Activated T-helper 1 cell treated with anti-CD3 and anti-CD28 coated beads, Interleukin-12 subunit alpha, Interleukin-12 subunit beta, Interleukin-2, Interleukin-4 antibody, amounts not matched to agents 30 ng/mL and 10 ng/mL and 1 ng/mL, durations not matched to agents 14 hours and 24 hours and 36 hours (primary cell): ENCODE results near the gene IGSF10. TPM values are rescaled to one million over a fixed set of nuclear protein-coding genes. Genes with fewer than 3 reads are reported as not detected.

Source experiments
- DNase-seq: peaks from one replicate; pipeline ENCODE4 v3.0.0; 2021; ENCODE audit warnings: low spot score
- H3K27ac Mint-ChIP-seq: one replicate; pipeline ENCODE4 v1.8.0; 2021; ENCODE audit warnings: mild to moderate bottlenecking, mixed read lengths
- H3K27me3 Mint-ChIP-seq: one replicate; pipeline ENCODE4 v1.8.0; 2022; ENCODE audit warnings: mild to moderate bottlenecking, moderate library complexity, mixed read lengths; ENCODE audit not compliant: insufficient read depth
- H3K36me3 Mint-ChIP-seq: one replicate; pipeline ENCODE4 v1.8.0; 2021; ENCODE audit warnings: low read depth, mixed read lengths
- H3K4me1 Mint-ChIP-seq: one replicate; pipeline ENCODE4 v1.8.0; 2021; ENCODE audit warnings: low read depth, mixed read lengths
- H3K4me3 Mint-ChIP-seq: one replicate; pipeline ENCODE4 v1.8.0; 2021; ENCODE audit warnings: mild to moderate bottlenecking, moderate library complexity, mixed read lengths
- H3K9me3 Mint-ChIP-seq: one replicate; pipeline ENCODE4 v1.8.0; 2021; ENCODE audit warnings: mixed read lengths
- intact Hi-C: fragments of 100-400 bp; cut with micrococcal nuclease; formaldehyde crosslinking; loops from one replicate; pipeline ENCODE4 v1.15.1; 2024
- total RNA-seq: library from RNA; stranded (reverse); gene quantifications from 2 replicates; pipeline ENCODE4 v1.2.3, GENCODE V29; 2022

The IGSF10 gene
- total RNA-seq, 1 donor from 2014 or later, result not detected

DNA sequence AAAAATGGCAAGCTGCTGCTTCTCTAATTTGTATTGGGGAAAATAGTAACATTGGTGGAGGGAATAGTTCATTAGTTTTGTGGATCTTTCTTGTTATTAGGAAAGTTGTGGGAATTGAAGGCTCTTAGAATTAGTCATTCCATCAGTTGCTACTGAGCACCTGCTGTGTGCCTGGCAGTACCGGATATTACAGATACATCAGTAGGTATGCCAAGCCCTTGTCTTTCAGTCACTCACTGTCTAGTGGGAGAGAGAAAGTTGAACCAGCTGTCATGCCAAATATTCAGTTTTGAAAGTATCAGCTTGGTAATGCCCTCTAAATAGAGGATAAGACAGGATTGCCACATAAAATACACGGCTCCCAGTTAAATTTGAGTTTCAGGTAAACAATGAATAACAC is 32.5 kb downstream of the IGSF10 start:
- Mint-ChIP-seq H3K9me3 (no peaks in the 10 kb centered on the region), H3K27ac (no peak overlapping the region), H3K4me3 (no peak overlapping the region), H3K4me1 (no peaks in the 10 kb centered on the region), H3K36me3 (no peaks in the 10 kb centered on the region), H3K27me3 (peaks cover 2% of the 10 kb centered on the region)
- intact Hi-C loops, result no loop called here
- no peak for DNase-seq

DNA sequence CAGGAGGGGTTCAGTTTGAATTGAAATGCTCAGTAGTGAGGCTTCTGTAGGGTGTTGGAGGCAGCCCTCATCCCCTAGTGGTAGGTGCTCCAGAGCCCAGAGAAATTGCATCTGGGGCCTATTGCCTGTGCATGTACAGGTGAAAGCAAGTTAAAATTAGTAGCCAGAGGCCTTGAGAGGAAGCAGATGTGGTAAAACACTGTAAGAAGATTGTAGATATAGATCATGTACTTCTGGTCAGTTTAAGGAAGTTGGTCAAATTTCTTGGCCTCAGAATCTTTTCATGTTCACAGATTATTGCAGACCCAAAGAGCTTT is 34.6 kb downstream of the IGSF10 start:
- intact Hi-C loops, result no loop called here
- no peak for DNase-seq
- Mint-ChIP-seq H3K27ac (no peak overlapping the region), H3K4me3 (no peak overlapping the region), H3K9me3 (no peaks in the 10 kb centered on the region), H3K27me3 (peaks cover 2% of the 10 kb centered on the region), H3K36me3 (no peaks in the 10 kb centered on the region), H3K4me1 (no peaks in the 10 kb centered on the region)

DNA sequence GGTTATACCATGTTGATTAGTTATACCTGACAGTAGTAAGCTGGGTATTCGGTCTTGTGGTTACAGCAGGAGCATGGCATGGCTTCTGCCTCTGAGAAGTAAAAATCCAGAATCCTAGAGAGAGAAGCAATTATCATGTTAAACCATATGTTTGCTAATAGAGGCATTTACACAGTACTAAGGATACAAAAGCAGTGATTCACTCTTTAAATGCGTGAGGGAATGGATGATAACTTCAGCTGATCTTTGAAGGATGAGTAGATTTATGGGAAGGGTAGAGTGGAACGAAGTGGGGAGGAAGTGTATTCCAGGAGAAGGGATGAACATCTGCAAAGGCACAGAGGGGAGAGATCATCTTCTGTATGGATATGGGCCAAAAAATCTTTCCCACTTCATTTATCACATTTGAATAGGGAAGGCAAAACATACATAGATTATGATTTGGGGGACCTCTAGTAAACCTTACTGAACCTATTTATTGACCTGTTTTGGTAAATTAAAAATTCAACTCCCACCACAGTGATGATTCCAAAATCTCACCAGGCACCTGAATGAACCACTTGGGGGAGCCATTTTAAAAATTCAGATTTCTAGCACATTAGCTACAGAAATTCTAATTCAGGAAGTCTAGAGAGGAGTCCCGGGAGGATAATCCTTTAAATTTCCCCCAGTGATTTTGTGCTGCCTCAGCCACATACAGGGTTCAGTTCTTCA is 35.1 kb downstream of the IGSF10 start:
- intact Hi-C loops, result no loop called here
- DNase-seq, result no peak
- Mint-ChIP-seq H3K36me3 (no peaks in the 10 kb centered on the region), H3K9me3 (no peaks in the 10 kb centered on the region), H3K27ac (no peak overlapping the region), H3K4me3 (no peak overlapping the region), H3K27me3 (peaks cover 2% of the 10 kb centered on the region), H3K4me1 (no peaks in the 10 kb centered on the region)

DNA sequence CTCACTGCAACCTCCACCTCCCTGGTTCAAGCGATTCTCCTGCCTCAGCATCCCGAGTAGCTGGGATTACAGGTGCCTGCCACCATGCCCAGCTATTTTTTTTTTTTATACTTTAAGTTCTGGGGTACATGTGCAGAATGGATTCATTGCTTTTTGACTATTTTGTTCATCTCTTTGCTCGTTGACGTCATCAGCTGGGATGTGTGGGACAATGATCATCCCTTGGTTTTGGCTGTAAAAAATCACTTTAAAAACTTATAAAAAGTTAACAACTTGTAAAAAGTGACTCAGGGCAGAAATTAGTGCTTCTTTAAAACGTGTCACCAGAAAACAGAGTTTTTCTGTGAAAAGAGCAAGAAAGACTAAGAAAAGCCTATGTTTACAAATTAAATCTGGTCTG is 37.8 kb downstream of the IGSF10 start:
- Mint-ChIP-seq H3K4me1 (no peaks in the 10 kb centered on the region), H3K27ac (no peak overlapping the region), H3K27me3 (no peaks in the 10 kb centered on the region), H3K9me3 (no peaks in the 10 kb centered on the region), H3K4me3 (no peak overlapping the region), H3K36me3 (no peaks in the 10 kb centered on the region)
- intact Hi-C loops, result no loop called here
- no peak for DNase-seq

DNA sequence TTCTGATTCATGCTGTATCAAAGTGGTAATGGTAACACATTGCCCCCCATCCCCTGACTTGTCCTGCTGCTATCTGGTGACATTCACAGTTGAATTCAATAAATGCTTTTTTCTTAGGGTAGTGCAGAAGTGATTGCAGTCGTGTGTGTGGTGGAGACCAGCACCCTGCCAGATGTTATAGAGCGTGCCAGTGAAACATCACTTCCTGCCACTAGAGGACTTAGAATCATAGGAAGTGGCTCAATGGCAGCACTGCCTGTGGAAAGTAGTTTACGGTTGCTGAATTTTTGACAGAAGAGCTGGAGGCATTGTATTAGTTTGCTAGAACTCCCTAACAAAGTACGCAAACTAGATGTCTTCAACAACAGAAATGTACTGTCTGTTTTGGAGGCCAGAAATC is 38.9 kb downstream of the IGSF10 start:
- H3K36me3 Mint-ChIP-seq, result no peaks in the 10 kb centered on the region

DNA sequence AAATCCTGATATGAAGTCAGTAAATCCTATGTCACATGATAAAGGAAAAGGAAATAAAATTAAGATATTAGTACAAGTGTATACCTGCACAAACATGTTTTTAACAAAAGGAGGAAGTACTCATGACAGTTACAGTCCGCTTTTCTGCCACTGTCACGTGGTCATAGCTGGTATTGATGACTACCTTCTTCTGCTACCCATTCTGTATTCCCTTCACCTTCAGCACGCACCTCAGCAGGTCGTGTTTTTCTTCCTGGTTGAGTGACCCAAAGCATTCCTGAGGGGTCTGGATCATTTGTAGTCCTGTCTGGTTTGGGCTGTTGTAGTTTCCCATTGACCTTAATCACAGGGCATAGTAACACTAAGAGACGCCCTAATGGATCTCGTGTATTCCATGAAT is 41.1 kb downstream of the IGSF10 start:
- no peak overlapping the region for H3K4me3 Mint-ChIP-seq
- H3K36me3 Mint-ChIP-seq, result no peaks in the 10 kb centered on the region
- DNase-seq, result no peak
- peaks cover 1% of the 10 kb centered on the region for H3K27me3 Mint-ChIP-seq
- H3K4me1 Mint-ChIP-seq, result no peaks in the 10 kb centered on the region
- intact Hi-C loops, result no loop called here
- H3K27ac Mint-ChIP-seq, result no peak overlapping the region
- H3K9me3 Mint-ChIP-seq, result no peaks in the 10 kb centered on the region

More for the DNA sequence above, 38.9 kb downstream of the IGSF10 start:
- no peaks in the 10 kb centered on the region for H3K4me1 Mint-ChIP-seq
- no peak overlapping the region for H3K27ac Mint-ChIP-seq
- DNase-seq, result no peak
- intact Hi-C loops, result no loop called here
- H3K27me3 Mint-ChIP-seq, result no peaks in the 10 kb centered on the region
- no peaks in the 10 kb centered on the region for H3K9me3 Mint-ChIP-seq
- H3K4me3 Mint-ChIP-seq, result no peak overlapping the region

DNA sequence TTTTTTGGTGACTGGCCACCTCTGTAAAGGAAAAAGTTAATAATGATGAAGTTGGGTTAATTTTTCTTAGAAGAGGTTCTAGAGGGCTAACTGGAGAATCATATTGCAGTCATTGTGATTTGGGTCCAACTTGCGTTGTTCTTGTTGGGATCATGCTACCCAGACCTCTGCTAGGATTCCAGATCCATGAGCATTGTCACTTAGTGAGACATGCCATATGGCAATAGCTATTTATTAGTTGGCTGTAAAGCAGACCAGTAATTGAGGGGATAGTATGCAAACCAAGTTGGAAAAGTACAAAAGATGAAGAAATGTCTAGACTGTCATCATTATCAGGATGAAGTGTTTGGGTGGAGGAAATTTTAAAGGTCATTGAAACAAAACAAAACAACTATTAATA is 45.6 kb downstream of the IGSF10 start:
- DNase-seq, result no peak
- H3K4me3 Mint-ChIP-seq, result no peak overlapping the region
- H3K27ac Mint-ChIP-seq, result no peak overlapping the region
- no peaks in the 10 kb centered on the region for H3K9me3 Mint-ChIP-seq
- intact Hi-C loops, result no loop called here
- H3K36me3 Mint-ChIP-seq, result no peaks in the 10 kb centered on the region
- peaks cover 3% of the 10 kb centered on the region for H3K27me3 Mint-ChIP-seq
- no peaks in the 10 kb centered on the region for H3K4me1 Mint-ChIP-seq

DNA sequence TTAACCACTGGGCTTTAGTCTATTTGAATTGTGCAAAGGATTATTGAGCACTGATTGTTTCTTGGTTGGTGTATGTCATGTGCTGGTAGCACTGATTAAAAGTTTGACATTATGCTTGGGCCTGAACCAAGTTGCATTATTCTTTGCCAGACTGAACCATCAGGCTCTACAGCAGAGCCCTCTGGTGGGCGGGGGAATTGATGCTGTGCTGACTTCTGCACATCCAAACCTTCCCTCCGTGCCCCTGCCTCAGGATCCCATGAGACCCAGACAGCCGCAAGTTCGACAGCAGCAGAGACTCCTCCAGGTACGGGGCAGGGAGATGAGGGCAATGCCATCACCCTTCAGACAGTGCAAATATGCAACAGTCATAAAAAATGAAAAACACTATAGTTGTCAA is 47.9 kb downstream of the IGSF10 start:
- Mint-ChIP-seq H3K4me1 (no peaks in the 10 kb centered on the region), H3K27ac (no peak overlapping the region), H3K4me3 (no peak overlapping the region), H3K27me3 (peaks cover 6% of the 10 kb centered on the region), H3K36me3 (no peaks in the 10 kb centered on the region), H3K9me3 (no peaks in the 10 kb centered on the region)
- DNase-seq, result no peak
- intact Hi-C loops, result no loop called here

Other genes with a start within 250 kb of the IGSF10 start
- gene P2RY14, start 182.5 kb downstream of the IGSF10 start, total RNA-seq, result 7.7 and 9.4 TPM in 2 replicates
- gene GPR87, start 144.2 kb downstream of the IGSF10 start, total RNA-seq, result 0.62 and 0.93 TPM in 2 replicates
- not detected in 2 replicates for gene P2RY13, start 131.5 kb downstream of the IGSF10 start, total RNA-seq
- gene P2RY12, start 76.3 kb downstream of the IGSF10 start, total RNA-seq, result not detected in 2 replicates